Raji (cell line): ENCODE results near the gene SPTLC2.

Source experiments
- POLR2A ChIP-seq: IDR thresholded peaks from 2 replicates; pipeline ENCODE4 v1.6.1; 2011; ENCODE audit warnings: low read depth, low read length, control low read depth; ENCODE audit not compliant: insufficient read depth

SPTLC2 gene, protein sequence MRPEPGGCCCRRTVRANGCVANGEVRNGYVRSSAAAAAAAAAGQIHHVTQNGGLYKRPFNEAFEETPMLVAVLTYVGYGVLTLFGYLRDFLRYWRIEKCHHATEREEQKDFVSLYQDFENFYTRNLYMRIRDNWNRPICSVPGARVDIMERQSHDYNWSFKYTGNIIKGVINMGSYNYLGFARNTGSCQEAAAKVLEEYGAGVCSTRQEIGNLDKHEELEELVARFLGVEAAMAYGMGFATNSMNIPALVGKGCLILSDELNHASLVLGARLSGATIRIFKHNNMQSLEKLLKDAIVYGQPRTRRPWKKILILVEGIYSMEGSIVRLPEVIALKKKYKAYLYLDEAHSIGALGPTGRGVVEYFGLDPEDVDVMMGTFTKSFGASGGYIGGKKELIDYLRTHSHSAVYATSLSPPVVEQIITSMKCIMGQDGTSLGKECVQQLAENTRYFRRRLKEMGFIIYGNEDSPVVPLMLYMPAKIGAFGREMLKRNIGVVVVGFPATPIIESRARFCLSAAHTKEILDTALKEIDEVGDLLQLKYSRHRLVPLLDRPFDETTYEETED

GRCh38 chr14:77616454-77617229, at the start of gene SPTLC2:
TSS of gene SPTLC2 (minus strand) at chr14:77616637. CDS start at chr14:77616579, 58 bp downstream.
- peak; percentile 61 for TF ChIP-seq POLR2A

DNA sequence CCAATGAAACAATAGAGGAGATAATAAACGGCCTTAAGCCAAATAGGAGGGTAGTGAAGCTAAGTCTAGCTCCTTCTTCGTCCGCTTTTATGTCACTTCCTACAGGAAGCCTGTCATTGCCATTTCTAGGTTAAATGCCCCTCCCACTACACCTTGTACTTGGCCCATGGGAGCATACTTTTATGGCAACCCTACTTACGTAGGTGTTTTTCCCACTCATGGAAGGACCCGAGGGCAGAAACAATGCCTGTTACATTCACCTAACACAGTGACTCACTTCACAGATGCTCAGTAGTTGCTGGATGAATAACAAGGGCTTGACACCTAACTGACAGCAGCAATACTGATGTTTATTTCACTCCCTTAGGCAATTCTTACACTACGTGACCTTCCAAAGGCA, 46.9 kb upstream of the SPTLC2 start:
- TF ChIP-seq POLR2A: no peak

DNA sequence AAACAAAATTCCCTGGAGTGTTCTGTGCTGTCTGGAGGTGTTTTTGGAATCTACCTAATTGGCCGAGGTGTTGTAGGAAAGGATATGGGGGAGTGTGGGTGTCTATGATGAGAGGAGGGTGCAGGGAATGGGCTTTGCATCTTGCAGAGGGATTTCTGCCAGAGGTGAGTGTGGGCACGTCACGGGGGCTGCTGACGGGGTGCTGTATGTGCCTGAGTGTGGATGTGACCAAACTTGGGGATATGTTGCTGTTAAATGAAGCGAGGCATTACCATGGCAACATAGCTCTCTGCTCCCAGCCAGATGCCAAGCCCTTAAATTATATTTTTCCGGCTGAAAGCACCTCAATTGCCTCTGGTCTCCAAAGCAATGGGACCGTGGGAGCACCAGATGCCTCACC, 44.3 kb upstream of the SPTLC2 start:
- no peak for TF ChIP-seq POLR2A

GRCh38 chr14:77659831-77660230, 43.4 kb upstream of the SPTLC2 start:
- TF ChIP-seq POLR2A: no peak

- no peak for TF ChIP-seq POLR2A
Observed at GRCh38 chr14:77657280-77657679, 40.8 kb upstream of the SPTLC2 start.

DNA sequence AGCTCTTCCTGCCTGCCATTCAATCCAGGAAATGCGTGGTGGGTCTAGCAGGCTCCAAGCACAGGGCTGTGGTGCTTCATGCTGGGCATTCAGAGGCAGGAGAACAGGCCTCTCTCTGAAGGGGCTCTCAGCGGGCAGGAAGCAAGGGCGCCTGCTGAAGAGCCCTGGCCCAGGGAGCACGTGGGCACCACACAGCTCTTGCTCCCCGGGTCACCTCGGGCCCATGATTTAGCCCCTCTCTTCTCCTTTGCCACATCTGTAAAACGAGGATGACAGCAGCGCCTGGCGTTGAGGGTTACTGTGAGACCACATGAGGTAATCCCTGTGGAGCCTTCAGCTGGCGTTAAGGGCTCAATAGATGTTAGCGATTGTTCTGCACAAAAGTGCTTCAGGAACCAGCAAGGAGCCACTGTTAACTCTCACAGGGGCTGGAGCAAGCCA, 37.6 kb upstream of the SPTLC2 start:
- TF ChIP-seq POLR2A: no peak

GRCh38 chr14:77649326-77649725, 32.9 kb upstream of the SPTLC2 start:
- no peak for TF ChIP-seq POLR2A

DNA sequence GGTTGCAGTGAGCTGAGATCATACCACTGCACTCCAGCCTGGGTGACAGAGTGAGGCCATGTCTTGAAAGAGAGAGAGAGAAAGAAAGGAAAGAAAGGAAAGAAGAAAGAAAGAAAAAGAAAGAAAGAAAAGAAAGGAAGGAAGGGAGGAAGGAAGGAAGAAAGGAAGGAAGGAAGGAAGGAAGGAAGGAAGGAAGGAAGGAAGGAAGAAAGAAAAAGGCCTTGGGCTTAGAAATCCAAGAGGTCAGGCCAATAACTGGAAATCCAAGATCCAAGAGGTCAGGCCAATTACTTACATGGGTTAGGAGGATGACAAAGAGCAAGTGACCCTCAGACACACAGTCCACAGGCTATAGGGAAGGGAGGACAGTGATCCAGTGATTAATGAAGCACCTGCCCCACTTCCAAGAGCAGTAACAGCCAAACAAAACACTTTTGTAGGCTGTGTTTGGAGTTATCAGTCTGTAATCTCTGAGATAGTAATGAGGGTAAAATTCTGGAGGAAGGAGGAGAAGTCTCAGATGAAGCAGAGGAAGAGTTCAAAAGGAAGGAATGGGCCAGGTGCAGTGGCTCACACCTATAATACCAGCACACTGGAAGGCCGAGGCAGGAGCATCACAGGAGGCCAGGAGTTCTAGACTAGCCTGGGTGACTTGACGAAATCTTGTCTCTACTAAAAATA, 32.2 kb upstream of the SPTLC2 start:
- TF ChIP-seq POLR2A: no peak

DNA sequence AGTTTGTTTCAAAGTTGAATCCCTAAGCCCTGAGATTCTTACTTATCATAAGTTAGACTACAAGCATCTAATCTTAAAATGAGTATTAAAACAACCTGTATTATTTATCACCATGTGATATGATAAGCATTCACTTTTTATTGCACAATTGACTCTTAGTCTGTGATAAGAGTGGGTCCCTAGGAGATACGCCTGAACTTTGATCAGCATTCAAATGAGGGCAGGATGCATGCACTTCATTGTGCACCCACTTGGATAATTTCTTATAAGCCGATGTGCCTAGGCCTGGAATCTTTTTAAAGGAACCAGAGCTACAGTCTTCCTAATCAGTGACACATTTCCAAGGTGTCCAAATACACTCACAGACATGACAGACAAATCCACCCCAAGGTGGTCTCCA, 31.4 kb upstream of the SPTLC2 start:
- no peak for TF ChIP-seq POLR2A

DNA sequence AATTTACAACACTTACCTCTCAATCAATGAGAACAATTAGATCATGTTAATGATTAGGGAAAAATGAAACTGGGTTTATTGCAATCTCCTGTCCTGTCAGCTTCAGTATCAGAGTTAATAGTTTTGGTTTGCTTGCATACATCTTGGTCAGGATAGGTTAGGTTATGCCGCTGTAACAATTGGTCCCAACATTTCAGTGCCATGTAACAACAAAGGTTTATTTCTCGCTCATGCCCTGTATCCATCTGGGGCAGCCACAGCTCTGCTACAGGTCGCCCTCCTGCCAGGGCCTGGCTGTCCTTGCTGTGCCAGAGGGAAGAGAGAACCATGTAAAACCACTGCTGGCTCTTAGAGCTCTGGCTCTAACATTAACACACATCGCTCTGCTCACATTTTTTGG, 30.5 kb upstream of the SPTLC2 start:
- TF ChIP-seq POLR2A: no peak

GRCh38 chr14:77645520-77646230, 29.2 kb upstream of the SPTLC2 start:
- TF ChIP-seq POLR2A: no peak

GRCh38 chr14:77642407-77642806, 26.0 kb upstream of the SPTLC2 start:
- TF ChIP-seq POLR2A: no peak

GRCh38 chr14:77641534-77642341, 25.3 kb upstream of the SPTLC2 start:
- TF ChIP-seq POLR2A: 0 out of 2 replicates have a peak, but pooled peaks have one; percentile 22
